ENCODE measurements around the gene MACROD2. TPM values are rescaled to one million over a fixed set of nuclear protein-coding genes. Genes with fewer than 3 reads are reported as not detected.

MACROD2 gene
- total RNA-seq, 1 experiment from 2014 or later, result 3.7 TPM

DNA sequence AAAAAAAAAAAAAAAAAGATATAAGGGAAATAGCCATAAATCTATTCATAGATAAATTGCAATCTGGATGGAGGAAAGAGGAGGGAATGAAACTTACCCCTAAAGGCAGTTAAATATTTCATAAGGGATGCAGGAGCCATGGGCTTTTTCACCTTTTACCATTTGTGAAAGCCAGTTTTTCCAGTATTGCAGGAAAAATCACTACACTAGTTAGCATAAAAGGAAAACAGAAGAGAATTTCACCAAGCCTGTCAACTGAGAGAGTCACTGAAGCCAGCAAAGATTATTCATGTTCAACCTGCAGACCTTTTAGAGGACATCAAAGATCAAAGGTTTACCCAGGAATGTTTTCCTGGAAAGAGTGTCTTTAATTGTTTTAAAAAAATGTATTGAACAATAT, 1608.2 kb downstream of the MACROD2 start:
- DNase-seq (ENCODE audit: low read depth, low spot score), result no peak
- H3K4me3 ChIP-seq (replicated peaks in 1 of 2; ENCODE audit: low read depth in 1 of 2, low read length in 2 of 2), result no peak overlapping the region
- RAD21 ChIA-PET (ENCODE audit: low non-redundant PET in 1 of 2, low total read pairs in 2 of 2, uncharacterized antibody in 2 of 2, unreplicated experiment in 2 of 2), result no interaction called here
- CTCF ChIA-PET, result no interaction called here
- no peak for ATAC-seq
- no peak overlapping the region for H3K27ac ChIP-seq (ENCODE audit: low read depth, low read length)
- intact Hi-C loops (cut with micrococcal nuclease), result no loop called here
- H3K36me3 ChIP-seq (ENCODE audit: control insufficient read depth in 1 of 2, insufficient read depth in 2 of 2, low read length in 2 of 2), result no peaks in the 10 kb centered on the region
- no peak for TF ChIP-seq EZH2 (IDR thresholded peaks at IDR 0.05)
- no peak for TF ChIP-seq EGR1 (IDR thresholded peaks at IDR 0.05; ENCODE audit: low read depth)
- TF ChIP-seq, protein P1, sequence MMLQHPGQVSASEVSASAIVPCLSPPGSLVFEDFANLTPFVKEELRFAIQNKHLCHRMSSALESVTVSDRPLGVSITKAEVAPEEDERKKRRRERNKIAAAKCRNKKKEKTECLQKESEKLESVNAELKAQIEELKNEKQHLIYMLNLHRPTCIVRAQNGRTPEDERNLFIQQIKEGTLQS (IDR thresholded peaks at IDR 0.05), result no peak
- TF ChIP-seq SRF (IDR thresholded peaks at IDR 0.05; ENCODE audit: low read depth), result no peak
- TF ChIP-seq, protein P2, sequence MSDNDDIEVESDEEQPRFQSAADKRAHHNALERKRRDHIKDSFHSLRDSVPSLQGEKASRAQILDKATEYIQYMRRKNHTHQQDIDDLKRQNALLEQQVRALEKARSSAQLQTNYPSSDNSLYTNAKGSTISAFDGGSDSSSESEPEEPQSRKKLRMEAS (IDR thresholded peaks at IDR 0.05), result no peak
- TF ChIP-seq, protein P3, sequence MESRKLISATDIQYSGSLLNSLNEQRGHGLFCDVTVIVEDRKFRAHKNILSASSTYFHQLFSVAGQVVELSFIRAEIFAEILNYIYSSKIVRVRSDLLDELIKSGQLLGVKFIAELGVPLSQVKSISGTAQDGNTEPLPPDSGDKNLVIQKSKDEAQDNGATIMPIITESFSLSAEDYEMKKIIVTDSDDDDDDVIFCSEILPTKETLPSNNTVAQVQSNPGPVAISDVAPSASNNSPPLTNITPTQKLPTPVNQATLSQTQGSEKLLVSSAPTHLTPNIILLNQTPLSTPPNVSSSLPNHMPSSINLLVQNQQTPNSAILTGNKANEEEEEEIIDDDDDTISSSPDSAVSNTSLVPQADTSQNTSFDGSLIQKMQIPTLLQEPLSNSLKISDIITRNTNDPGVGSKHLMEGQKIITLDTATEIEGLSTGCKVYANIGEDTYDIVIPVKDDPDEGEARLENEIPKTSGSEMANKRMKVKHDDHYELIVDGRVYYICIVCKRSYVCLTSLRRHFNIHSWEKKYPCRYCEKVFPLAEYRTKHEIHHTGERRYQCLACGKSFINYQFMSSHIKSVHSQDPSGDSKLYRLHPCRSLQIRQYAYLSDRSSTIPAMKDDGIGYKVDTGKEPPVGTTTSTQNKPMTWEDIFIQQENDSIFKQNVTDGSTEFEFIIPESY (IDR thresholded peaks at IDR 0.05; ENCODE audit: extremely low read depth, insufficient replicate concordance, low read length), result no peak
- no peak for TF ChIP-seq SIN3A (IDR thresholded peaks at IDR 0.05; ENCODE audit: low read depth)
- TF ChIP-seq TCF7L2 (IDR thresholded peaks at IDR 0.05; ENCODE audit: borderline replicate concordance, extremely low read depth, insufficient read depth, insufficient read length), result no peak
- TF ChIP-seq POLR2AphosphoS5 (IDR thresholded peaks at IDR 0.05; ENCODE audit: low read depth, low read length), result no peak
- H3K79me2 ChIP-seq (ENCODE audit: insufficient read depth, low read length), result no peaks in the 10 kb centered on the region
- POLR2A ChIA-PET, result no interaction called here
- no peak overlapping the region for H2AFZ ChIP-seq (ENCODE audit: low read depth, low read length, poor library complexity, severe bottlenecking)
- H3K9me3 ChIP-seq (ENCODE audit: control insufficient read depth in 1 of 2, insufficient read depth in 1 of 2, low read depth in 1 of 2, low read length in 2 of 2), result peaks cover 0 to 21% of the 10 kb centered on the region in 2 experiments; a peak in 2 of 4 replicates
- no peak overlapping the region for H3K4me2 ChIP-seq (ENCODE audit: low read length)
- no TSS peak for BruUV-seq (replicated peaks)
- no peaks in the 10 kb centered on the region for H3K9me2 ChIP-seq (ENCODE audit: insufficient read depth)
- H3K27me3 ChIP-seq (ENCODE audit: insufficient read depth, low read length), result no peaks in the 10 kb centered on the region
- no peaks in the 10 kb centered on the region for H3K4me1 ChIP-seq (ENCODE audit: control insufficient read depth in 1 of 2, insufficient read depth in 2 of 2, low read length in 2 of 2)
- H3K9ac ChIP-seq (ENCODE audit: low read length), result no peak overlapping the region
- no peaks in the 10 kb centered on the region for H4K20me1 ChIP-seq (ENCODE audit: insufficient read depth)

Measured in HCT116 (cell line).